ENCODE data around the gene ALS2CL.

The ALS2CL gene

DNA sequence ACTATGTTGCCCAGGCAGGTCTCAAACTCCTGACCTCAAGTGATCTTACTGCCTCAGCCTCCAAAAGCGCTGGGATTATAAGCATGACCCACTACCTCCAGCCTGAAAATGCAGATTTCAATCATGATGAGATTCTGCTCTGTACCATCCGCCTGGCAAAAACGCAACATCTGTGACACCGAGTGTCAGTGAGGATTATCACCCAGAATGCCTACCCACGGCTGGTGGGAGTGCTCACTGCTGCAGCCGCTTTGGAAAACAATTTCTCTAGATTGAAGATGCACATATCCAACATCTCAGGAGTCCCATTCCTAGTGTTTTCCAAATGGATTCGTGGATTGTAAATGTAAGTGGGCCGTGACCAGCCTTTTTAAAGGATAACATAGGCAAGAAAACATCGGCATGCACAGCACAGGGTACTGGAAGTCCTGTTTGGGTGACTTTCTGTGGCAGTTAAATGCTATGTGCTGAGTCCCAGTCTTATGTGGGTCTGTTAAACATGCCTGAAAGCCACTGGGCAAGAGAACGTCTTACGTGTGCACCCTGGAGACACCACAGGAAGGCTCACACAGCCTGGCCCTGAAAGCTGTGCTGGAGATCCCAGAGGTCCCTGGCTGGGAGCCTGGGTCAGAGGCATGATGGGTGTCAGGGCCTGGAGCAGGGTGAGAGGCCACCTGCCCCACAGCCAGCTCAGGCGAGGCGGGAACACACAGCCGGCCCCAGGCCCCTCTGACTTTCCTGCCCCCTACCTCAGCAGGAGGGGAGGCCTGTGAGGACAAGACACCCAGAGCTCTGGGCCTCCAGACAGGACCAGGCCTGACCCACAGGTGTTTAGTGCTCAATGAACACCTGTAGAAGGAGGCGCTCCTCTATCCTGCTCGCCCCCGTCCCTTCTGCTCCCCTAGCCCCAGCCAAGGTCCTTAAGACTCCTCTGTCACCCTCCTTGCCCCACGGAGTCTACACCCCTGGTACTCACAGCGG is 23.3 kb upstream of the ALS2CL start:
- DNase-seq = no peak

DNA sequence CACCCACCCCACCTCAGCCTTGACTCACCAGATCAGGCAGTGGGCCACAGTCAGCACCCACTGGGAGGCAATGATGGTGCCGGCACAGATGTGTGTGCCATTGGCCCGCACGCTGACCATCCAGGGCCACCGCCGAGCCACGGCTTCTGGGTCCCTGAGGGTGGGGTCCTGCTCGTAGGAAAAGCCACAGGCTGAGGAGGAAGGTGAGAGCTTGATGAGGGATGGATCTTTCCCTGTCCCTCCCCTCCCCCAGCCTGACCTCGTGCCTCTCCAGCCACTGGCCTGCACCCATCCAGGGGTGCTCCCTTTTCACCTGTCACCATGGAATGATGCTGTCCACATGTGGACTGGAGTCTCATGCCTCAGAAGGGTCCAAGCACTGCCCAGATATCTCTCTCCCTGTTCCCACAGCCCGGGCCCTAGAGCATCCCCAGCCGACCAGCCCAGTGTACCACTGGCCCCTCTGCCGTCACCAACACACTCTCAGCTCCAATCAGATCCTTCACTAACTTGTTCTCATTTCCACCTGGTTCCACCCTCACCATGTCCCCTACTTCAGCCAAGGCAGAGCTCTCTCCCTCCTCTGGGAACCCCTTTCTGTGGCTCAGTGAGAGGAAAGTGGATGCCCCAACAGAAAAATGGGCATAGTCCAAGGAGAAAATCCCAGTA is 22.2 kb upstream of the ALS2CL start:
- no peak for DNase-seq

DNA sequence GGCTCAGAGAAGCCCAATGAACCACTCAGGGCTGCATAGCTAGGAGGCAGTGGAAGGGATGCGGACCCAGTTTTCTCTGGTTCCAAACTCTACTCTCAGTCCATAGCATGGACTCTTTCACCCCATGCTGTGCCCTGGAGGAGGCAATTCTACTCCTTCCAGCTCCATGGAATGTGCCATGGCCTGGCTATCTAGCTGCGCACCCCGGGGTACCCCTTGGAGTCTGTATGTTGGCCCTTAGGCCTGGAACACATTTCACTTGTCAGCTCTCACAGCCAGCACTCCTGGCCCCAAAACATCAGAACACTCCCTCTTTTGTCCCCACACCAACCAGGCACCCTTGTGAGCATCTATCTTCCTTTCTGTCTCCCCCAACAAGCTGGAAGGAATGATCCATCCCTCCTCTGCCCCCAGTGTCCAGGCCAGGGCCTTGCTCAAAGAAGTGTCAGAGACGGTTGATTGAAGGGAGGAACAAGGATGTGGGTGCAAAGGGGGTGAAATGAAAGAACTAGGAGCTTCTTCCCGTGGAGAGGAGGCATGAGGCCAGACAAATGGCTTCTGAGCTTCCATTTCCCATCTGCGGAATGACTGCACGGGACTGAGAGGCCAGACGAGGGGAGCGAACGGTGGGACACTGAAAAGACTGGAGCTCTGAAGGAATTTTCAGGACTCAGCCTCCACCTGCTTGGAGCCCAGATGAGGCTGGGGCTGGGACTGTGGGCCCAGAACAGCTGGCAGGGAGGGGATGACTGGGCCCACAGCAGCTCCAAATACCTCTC is 21.4 kb upstream of the ALS2CL start:
- DNase-seq = no peak

DNA sequence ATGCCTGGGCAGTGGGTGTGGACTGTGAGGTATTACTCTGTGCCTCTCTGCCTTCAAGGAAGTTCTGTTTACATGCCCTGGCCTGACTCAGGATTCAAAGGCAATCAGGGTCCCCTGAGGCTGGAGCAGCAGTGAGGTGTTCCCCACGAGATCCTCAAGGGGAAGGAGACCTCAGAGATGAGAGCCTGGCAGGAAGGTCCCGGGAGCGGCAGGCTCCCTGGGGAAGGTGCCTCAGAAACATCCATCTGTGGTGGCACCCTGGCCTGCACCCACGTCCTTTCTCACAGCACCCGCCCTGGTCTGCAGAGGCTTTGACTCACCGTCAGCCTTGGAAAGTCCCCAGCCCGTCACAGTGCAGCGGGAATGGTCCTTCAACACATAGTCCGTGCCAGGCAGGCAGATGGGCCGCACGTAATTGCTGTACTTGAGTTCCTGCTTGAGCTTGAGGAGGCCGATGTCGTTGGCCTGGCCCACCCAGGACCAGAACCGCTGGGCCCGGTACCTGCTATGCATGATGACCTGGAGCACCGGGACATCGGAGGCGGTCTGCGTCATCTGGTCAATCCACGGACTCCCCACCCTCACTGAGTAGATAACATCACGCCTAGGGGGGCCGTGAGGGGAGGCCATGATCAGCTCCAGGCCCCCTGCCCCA is 20.5 kb upstream of the ALS2CL start:
- DNase-seq = no peak

DNA sequence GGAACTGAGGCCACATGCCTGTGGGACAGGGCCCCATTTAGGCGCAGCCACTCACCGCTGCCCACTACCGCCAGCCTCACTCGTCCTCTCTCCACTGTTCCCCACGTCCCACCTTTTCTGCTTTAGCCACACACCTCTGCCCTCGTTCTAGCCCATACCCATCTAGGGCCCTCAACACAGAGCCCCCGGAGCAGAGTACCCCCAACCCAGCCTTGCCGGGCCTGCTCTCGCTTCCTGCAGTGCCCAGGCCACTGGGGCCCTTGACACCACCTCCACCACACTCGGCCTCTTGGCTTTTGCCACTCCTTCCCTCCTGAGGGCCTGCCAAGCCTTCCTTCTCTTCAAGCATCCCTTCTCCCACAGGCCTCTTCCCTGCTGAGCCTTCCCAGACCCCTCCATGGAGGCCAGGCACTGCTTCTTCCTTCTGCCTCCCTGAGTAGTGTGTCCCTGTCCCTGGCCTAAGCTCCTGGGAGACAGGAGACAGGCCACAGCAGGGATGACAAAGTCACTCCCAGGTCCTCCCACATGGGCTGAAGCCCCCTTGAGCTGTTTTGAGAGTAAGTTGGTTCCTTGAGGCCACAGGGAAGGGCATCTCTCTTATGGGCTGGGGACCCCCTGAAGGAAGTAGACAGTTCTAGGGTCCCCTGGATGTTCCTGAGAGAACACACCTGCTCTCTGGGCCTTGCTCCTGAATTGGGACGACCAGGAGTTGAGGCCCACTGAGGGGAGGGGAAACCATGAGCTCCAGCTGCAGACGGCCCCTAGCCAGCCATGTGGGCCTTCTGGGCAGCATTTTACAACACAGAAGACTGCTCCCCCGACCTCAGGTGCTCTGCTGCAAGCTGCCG is 19.8 kb upstream of the ALS2CL start:
- no peak for DNase-seq

DNA sequence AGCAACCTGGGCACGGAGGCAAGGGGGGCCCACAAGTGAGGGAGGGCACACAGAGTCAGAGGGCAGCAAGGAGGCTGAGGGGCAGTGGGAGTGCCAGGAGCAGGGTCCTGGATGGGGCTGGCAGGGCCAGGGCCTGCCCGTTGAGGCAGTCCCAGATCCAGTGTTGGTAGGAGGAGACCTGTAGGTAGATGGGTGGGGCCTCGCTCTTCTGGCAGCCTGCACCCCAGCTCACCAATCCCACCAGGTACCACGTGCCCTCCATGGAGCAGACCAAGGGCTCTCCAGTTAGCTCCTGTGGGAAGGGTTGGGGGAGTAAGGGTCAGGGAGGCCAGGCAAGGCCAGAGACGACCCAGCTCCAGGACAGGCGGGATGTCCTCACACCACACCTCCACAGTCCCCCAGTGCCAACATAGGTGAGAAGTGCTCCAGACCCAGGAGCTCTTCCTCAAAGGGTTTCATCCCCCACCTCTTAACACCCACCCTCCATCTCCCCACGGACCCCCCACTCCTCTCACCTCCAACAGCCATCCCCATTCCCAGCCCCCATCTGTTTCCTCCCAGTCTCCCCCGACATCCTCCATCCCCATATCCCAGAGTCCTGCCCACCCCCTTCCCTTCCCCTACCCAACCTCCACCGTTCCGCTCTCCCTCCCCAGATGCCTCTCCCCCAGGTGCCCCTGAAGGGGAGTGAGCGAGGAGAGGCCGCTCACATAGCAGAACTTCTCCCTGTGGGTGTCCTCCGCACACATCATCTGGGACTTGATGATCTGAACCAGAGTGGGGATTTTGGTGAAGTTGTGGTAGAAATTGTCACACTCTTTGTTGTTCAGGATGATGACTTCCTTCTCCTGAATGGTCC is 18.9 kb upstream of the ALS2CL start:
- DNase-seq = no peak

DNA sequence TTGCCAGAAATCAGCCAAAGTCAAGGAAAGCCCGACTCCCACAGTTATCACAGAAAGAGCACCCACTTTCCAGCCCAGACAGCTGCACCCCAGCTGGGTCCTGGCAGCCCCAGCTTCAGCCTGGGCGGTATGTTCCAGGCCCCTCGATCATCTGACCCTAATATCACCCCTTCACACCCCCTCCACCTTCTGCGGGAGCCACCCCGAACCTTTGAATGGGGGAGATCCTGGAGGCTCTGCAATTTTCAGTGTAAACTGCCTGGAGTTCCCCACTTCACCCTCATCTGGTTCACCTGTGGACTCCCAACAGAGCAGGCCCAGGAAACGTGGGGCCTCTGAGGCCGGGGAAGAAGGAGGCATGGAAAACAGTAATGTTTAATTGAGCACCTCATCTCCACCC is 18.3 kb upstream of the ALS2CL start:
- DNase-seq = no peak

DNA sequence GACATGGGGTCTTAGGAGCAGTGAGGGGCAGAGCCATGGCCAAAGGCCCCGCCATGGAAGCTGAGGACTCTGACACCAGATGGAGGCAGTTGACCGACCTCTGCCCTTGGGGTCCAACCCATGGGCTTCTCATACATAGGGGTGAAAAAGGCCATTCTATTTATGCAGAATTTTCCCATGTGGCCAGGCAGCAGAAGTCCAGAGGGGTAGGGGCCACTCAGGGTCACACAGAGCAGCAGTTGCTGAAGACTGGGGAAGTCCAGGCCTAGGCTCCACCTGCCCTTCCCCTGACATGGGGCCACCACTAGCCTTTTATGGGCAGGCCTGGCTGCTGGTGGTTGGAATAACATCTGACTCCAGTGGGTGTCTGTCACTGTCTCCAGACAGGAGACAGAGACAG is 17.8 kb upstream of the ALS2CL start:
- DNase-seq = peak; percentile 21 to 68

DNA sequence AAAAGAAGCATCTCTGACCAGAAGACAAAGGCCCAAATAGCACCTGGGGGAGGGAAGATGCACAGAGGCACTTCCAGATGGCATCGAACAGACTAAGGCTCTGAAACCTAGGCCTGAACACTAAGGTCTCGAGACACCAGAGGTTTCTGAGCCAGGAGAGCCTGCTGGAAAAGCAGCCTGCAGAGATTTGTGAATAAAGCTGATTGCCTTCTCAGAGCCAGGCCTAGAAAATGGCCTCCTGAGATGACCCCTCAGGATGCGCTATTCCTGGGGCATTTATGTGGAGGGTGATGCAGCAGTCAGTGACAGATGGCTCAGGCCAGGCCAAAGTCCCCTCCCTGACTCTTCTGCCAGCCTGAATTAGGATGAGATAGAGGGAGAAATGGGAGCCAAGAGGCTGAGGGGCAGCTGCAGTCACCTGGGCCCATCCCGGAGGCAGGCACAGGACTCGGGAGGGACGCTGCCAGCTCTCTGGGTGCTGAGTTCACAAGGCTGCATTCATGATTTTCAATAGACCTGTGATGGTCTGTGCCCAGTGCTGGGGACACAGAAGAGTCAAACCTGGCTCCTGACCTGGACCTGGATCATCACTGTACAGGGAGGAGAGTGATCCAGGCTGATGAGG is 17.3 kb upstream of the ALS2CL start:
- DNase-seq = no peak

DNA sequence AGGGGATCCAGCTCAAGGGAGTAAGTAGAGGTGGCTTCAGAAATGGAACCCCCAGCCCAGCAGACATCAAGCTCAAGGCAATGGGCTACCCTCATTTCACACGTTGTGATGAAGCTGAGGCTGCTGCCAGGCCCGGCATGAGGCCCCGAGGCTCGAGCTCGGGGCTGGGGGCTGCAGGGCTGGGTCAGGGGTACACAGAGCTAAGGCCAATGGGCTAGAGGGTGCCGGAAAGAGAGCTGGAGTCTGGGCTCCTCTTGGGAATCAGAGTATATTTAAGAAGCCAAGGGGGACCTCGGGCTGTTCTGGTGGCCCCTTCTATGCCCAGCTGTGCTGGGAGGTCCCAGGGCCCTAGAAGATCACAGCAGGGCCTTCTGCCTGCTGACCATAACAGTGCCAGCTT is 16.8 kb upstream of the ALS2CL start:
- no peak for DNase-seq

DNA sequence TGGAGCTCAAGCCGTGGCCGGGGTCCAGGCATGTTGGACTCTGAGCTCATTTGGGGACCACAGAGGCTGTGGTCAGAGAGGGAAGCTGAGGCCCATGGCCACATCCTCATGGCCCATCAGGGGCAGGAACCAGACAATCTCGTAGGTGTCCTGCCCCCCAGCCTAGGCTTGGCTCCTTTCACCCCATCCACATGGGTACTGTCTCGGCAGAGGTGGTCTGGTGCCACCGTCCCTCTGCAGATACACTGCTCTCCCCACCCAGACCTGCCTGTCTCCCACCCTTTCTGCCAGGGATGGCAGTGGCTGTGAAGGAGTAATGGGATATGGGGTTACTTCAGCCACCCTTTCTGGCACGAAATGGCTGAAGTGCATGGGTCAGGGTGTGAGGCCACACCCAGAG is 16.2 kb upstream of the ALS2CL start:
- no peak for DNase-seq

DNA sequence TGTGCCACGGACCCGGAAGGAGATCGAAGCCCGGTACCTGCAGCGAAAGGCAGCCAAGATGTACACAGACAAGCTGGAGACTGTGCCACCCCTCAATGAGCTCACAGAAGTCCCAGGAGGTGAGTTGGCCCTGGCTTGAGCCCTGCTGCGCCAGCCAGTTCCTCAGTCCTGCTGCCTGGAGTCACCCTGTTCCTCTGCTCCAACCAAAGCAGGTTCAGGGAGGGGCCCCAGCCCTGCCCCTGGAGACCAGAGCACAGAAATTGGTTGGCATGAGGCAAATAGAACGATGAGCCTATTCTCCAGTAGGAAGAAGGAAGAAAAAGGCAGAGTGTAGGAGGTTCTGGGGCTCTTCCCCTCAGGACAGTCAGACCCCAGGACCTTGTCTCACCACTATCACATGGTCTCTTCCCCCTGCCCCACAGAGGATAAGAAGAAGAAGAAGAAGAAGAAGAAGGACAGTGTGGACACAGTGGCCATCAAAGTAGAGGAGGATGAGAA is 15.7 kb upstream of the ALS2CL start:
- no peak for DNase-seq

DNA sequence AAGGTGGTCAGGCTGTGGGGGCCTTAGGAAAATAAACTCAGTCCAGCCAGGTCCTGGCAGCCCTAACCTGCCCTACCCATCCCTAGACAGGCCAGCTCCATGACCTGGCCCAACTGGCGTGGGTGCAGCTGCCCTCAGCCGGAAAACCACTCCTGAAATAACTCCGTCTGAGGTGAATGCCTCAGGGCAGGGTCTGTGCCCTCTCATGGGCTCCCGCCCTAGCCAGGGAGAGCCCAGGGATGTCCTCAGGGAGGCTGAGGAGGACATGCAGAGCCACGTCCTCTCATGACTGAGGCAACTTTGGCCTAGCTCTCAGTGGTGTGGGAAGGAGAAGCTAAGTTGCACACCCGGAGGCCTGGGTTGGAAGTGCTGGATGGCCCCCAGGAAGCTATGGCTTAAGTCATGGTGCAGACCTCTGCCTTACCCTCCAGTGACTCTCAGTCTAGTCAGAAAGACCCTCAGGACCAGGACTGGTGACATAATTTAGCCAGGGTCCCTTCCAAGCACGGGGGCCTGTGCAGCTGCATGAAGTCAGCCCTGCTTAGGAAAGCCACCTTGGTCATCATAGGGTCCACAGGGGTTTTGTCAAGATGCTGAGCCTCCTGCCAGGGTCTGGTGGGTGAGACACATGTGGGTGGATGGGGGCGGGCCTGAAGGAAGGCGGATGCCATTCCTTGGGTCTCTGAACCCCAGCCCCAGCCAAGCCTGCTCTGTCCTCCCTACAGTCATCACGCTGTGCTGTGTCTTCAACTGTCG is 15.1 kb upstream of the ALS2CL start:
- peak; percentile 14 to 27 for DNase-seq

DNA sequence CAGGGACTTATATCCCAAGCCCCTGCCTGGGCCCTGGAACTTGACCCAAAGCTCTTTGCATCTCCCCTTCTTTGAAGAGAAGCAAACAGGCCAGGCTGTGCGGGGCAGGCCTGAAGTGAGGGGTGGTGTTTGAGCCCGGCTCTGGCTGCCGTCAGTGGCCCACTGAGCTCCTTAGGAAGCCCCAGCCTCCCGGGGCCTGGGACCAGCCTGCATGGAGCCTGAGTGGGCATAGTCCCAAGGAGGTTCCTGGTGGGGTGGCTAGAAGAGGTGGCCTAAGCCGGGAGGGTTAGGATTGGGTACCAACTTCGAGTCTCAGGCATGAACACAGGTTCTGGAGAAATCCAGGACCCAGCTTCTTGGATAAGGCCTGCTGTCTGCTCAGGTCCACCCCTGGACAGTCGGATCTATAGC is 14.1 kb upstream of the ALS2CL start:
- DNase-seq = no peak

DNA sequence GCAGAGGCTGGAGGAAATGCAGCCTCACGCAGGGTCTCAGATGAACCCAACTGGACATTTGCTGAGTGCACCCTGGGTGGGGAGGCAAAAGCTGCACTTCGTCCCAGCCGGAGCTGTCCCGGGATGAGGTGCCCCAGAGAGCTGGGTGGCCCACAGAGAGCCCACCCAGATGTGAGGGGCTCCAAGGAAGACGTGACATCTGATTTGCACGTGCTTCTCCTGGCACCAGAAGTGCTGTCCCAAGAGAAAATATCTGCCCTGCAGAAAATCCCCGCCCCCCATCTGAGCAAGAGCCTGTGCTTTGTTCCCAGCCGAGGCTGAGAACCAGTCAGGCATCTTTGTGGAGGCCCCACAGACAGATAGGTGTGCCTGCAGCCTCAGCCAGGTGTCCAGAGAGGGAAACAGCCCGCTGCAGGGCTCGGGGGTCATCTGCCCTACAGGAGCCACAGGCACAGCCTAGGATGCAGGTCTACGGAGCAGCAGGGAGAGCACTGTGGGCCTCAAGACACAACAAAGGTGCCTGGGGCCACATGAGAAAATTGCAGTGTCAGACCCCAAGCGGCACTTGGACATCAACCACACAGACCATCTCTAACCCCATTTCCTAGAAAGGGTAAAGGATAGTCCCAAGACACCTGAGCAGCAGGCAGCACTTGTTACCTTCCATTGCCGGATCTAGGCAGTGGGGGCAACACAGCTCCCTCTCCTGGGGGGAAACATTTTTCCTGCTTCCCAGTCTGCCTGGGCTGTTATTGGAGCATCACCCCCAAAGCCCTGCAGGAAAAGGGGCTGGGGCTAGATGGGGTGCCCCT is 13.5 kb upstream of the ALS2CL start:
- no peak for DNase-seq

DNA sequence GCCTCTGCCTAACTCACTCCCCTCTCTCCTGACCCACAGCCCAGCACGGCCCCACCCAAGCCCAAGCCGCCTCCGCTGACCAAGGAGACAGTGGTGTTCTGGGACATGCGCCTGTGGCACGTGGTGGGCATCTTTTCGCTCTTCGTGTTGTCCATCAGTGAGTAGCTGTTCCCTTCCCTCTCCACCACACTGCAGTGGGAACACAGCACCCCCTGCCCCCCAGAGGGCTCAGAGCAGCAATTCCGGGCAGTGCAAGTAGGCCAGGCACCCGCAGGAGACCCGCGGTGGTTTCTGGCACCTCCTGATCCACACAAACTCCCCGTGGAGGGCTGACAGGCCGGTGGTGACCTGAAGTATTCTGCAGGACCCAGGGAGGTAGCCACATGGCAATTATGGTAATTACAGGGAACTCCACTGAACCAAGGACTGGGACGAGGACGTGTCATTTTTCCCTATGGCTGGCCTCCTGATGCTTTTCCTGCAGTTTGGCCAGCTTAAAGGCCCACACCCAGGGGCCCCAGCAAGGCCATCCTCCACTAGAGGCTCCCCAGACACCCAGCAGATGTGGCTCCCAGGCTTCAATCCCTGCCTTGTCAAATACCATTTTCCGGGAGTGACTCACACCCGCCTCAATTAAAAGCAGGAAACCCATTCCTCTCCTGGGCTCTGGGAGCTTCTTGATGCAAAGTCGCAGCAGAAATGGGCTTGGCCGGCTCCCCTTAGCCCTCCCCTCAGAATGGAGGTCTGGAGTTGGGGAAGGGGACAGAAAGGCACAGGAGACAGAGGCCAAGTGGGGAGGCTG is 12.5 kb upstream of the ALS2CL start:
- no peak for DNase-seq

DNA sequence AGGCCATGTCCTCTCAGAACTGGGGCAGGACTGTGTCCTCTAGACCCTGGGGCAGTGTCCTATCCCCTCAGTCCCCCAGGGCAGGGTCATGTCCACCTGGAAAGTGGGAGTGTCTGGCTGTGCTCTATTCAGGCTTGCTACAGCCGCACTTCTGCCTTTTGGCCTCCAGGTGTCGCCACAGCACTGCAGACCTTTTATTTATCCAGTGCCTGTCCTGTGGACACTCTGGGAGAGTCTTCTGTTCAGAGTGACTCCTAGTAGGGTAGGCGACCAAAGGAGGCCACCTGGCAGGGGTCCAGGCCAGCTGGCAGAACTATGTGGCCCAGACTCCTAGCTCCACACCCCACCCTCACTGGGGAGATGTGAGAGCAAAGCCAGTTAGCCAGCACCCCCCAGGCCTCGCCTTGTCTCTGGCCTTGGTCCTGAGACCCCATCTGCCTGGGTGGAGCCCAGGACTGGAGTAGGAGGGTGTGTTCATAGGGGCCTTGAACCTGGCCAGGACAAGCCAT is 11.6 kb upstream of the ALS2CL start:
- DNase-seq = peak; percentile 62 to 80

Measured in inflammatory macrophage (primary cell).